Loucy (cell line): ENCODE measurements around the gene CCDC148.

ENCODE experiments used
- EZH2phosphoT487 ChIP-seq: fragments of 200-600 bp; IDR thresholded peaks from 2 replicates; pipeline ENCODE4 v1.6.1; 2018; ENCODE audit warnings: antibody characterized with exemption, mild to moderate bottlenecking, moderate library complexity, borderline replicate concordance
- TF ChIP-seq, protein P1 (sequence below): fragments of 200-600 bp; sonication (generic); conservative IDR thresholded peaks from 2 replicates; pipeline ENCODE4 v1.5.1; 2014; ENCODE audit warnings: mild to moderate bottlenecking, antibody characterized with exemption, low read length

DNA sequence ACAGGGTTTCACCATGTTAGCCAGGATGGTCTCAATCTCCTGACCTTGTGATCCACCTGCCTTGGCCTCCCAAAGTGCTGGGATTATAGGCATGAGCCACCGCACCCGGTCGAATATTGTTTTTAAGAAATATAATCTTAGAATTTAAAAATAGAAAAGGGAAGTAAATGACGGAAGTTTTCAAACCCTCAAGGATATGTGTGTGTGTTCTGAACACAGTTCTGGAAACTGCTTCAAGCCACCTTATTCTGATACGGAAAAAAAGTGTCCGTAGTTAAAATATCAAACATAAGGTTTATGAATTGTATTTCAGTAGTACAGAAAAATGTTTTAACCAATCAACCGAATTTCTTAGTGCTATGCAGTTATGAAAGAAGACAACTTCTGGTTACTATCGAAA, 239.0 kb downstream of the CCDC148 start:
- TF ChIP-seq, protein P1, sequence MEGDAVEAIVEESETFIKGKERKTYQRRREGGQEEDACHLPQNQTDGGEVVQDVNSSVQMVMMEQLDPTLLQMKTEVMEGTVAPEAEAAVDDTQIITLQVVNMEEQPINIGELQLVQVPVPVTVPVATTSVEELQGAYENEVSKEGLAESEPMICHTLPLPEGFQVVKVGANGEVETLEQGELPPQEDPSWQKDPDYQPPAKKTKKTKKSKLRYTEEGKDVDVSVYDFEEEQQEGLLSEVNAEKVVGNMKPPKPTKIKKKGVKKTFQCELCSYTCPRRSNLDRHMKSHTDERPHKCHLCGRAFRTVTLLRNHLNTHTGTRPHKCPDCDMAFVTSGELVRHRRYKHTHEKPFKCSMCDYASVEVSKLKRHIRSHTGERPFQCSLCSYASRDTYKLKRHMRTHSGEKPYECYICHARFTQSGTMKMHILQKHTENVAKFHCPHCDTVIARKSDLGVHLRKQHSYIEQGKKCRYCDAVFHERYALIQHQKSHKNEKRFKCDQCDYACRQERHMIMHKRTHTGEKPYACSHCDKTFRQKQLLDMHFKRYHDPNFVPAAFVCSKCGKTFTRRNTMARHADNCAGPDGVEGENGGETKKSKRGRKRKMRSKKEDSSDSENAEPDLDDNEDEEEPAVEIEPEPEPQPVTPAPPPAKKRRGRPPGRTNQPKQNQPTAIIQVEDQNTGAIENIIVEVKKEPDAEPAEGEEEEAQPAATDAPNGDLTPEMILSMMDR = no peak
- TF ChIP-seq EZH2phosphoT487 = no peak
